DMS53 (cell line): Measurements from ENCODE around the gene TADA1.
"Not testable (repeated sequence)": the region's sequence is repeated elsewhere in the genome, so short reads cannot be mapped to it uniquely, and the experiment has no call there.

Experiments
- DNase-seq: peaks from one replicate; lab custom pipeline; 2025; lab: John Stamatoyannopoulos, UW

Gene TADA1

DNA sequence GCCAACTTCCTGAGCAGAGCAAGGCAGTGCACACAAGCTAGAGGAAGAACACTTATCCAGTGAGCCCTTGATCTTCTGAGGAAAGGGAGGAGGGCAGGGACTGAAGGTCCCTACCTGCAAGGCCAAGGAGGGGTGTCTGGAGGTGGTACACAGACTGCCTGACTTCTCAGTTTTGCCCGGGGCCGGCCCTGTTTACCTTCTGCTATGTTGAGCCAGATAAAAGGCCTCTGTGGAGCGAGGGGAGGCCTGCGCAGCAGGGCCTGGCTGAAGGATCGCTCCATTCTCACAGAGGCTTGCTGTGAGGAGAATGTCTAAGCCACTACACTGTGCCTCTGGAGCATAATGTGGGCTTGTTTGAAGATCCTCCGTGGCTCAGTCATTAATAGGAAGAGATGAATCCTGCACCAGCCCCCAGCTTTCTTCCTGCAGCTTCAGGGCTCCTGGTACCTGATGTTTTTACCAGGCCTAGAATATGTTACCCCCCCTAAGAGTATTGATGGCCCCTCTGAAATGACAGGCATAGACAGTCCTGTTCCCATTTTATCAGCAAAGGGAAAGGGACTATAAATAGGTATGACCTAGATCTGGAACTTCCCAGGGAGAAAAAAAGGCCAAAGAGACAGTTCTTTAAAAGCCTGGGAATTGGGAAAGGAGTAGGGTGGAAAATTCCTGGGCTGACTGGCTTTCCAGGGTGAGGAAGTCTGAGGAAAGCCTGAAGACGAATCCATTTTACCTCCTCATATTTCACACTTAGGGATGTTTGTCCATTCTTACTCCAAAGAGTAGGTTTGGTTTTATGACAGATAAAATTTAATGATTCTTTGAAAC lies 32.1 kb downstream of the TADA1 start:
- DNase-seq, result no peak

GRCh38 chr1:166843322-166843721 lies 32.7 kb downstream of the TADA1 start:
- no peak for DNase-seq

DNA sequence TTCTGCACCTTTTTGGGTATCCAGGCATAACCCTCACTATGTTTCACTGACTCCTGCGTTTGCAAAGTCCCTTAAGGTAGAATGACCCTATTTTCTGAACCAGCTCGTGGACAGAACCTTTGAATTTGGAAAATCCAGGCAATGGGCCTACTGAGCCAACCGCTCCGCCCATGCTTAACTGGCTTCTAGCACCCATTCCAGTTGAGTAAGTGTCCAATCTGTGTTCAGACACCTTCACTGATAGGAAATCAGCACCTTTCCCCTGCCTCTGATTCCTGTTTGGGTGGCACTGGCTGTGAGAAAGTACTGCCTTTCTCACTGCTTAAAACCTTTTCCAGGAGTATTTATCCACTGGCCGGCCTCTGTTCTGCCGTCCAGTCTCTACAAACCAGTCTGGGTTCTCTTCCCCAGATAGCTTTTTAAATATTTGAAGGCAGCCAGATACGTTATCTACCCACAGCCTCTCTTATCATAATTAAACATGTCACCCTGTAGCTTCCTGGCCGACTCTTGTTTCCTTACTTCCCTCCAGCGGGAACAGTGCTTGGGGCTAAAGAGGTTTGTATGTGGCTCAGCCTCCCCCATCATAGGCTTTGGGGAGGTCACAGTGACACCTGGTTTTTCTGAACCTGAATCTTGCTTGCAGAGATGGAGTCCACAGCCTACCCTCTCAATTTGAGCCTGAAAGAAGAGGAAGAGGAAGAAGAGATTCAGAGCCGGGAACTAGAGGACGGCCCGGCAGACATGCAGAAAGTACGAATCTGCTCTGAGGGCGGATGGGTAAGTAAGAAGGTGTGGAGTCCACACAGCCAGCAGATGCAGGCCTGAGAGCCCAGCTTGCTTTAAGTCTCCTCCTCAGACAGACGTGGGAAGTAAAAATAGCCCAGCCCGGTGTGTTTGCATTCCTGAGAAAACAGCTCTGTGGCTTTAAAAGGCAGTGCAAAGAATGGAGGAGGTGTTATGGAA lies 35.5 kb downstream of the TADA1 start:
- DNase-seq, result peak; percentile 40

- peak; percentile 83 for DNase-seq
Observed at GRCh38 chr1:166839600-166840308, 36.3 kb downstream of the TADA1 start.

GRCh38 chr1:166838766-166839599 lies 37.1 kb downstream of the TADA1 start, which contains the start of gene POGK:
Gene POGK (plus strand): TSS chr1:166839475. CDS start chr1:166840957, 1,482 bp downstream.
- DNase-seq, result peak; percentile 97

GRCh38 chr1:166836733-166837132 lies 39.3 kb downstream of the TADA1 start:
- DNase-seq, result no peak

GRCh38 chr1:166829762-166830161 lies 46.3 kb downstream of the TADA1 start:
- not testable (repeated sequence) for DNase-seq

GRCh38 chr1:166827426-166827825 lies 48.6 kb downstream of the TADA1 start:
- peak; percentile 26 for DNase-seq

DNA sequence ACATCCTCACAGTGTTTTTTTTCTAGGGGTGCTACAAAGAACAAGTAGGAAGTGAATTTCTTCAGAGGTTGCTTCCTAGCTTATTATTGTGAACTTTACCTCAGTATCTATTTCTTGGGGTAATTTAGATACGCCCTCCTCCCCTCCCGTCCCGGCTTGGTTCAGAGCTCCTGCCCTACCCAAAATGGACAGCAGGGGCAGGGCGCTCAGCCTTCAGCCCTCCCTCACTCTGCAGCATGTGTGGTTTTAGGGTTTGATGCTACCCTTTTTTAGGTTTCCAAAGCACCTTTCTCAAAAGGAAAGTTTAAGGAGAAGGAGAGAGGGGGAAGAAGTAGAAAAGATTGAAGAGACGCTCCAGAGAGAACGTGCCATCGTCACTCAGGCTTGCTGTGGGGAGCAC lies 53.7 kb downstream of the TADA1 start:
- no peak for DNase-seq

DNA sequence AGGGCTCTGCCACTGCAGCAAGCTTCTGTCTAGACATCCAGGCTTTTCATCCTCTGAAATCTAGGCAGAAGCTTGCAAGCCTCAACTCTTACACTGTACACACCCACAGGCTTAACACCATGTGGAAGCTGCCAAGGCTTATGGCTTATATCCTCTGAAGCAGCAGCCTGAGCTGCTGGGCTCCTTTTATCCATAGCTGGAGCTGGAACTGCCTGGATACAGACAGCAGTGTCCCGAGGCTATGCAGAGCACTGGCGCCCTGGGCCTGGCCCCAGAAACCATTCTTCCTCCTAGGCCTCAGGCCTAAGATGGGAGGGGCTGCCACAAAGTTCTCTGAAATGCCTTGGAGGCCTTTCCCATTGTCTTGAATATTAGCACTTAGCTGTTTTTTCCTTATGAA lies 56.1 kb downstream of the TADA1 start:
- no peak for DNase-seq

DNA sequence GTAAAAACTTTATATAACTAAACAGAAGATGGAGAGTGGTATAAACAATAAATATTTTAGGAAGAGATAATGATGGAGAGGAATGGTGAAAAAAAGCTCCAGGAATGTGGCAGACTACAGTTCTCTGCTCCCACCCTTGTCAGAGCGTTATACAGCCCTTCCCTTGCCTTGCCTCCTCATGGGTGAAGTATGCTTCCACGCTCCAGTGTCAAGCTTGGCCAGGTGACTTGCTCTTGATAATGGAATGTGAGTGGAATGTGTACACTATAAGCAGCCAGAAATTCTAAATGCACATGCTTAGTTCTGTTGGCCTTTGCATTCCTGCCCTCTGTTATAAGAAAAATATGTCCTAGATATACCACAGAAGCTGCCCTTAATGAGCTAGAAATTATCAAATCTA lies 61.5 kb downstream of the TADA1 start:
- no peak for DNase-seq

- DNase-seq, result peak; percentile 14
Observed at GRCh38 chr1:166813508-166814223, 62.4 kb downstream of the TADA1 start.

- DNase-seq, result no peak
Observed at GRCh38 chr1:166811691-166812090, 64.4 kb downstream of the TADA1 start.

DNA sequence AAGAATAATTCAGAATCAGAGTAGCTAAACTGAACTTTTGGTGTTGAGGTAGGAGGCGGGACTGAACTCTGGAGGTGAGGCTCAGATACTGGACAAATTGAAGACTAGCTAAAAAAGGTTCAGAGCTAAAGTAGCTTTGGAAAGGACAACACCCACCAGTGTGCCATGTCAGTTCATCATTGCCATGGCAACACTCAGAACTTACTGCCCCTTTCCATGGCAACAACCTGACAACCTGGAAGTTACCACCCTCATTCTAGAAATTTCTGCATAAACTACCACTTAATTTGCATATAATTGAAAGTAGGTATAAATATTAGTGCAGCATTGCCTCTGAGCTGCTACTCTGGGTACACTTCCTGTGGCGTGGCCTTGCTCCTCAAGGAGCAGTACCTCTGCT lies 67.1 kb downstream of the TADA1 start:
- DNase-seq, result no peak
